PC-3 (cell line): ENCODE data around the gene SPEN. TPM values are rescaled to one million over a fixed set of nuclear protein-coding genes. Genes with fewer than 3 reads are reported as not detected.

Experiments used
- ATAC-seq: fragments of 200-7000 bp; cut with Tn5 transposase; 2 replicates; pipeline ENCODE4 v1.9.1; 2020; ENCODE audit warnings: mild to moderate bottlenecking, moderate library complexity
- BruUV-seq: library from RNA; stranded (reverse); fragments of 400-500 nt; replicated peaks from 2 replicates; lab custom pipeline; 2021; lab: Mats Ljungman, UMichigan
- CTCF ChIA-PET: fragments of 300-600 bp; sonication (Branson Sonifier 250); formaldehyde crosslinking; loops from one replicate; lab custom pipeline; 2022; ENCODE audit warnings: antibody characterized with exemption; lab: Charles Lee
- POLR2A ChIA-PET: fragments of 300-600 bp; sonication (Branson Sonifier 250); formaldehyde crosslinking; loops from one replicate; lab custom pipeline; 2022; ENCODE audit warnings: antibody characterized with exemption; ENCODE audit not compliant: unreplicated experiment; lab: Charles Lee
- DNase-seq: peaks from one replicate; pipeline ENCODE4 v3.0.0-alpha.2; 2015
- H2AFZ ChIP-seq: fragments of 300-600 bp; sonication (generic); 2 replicates; pipeline ENCODE4 v1.6.0; 2016; ENCODE audit warnings: antibody characterized with exemption, low read length
- H3F3A ChIP-seq: fragments of 300-600 bp; sonication (generic); one replicate; pipeline ENCODE4 v1.6.0; 2017; ENCODE audit warnings: antibody characterized with exemption, low read length, control low read depth, mild to moderate bottlenecking; ENCODE audit not compliant: unreplicated experiment
- H3K27ac ChIP-seq: fragments of 300-600 bp; sonication (generic); 2 replicates; pipeline ENCODE4 v1.5.1; 2016; ENCODE audit warnings: mild to moderate bottlenecking, low read length
- H3K27me3 ChIP-seq: fragments of 300-600 bp; sonication (generic); 2 replicates; pipeline ENCODE4 v1.6.1; 2016; ENCODE audit warnings: low read length, mixed read lengths
- H3K36me3 ChIP-seq: fragments of 300-600 bp; sonication (generic); 2 replicates; pipeline ENCODE4 v1.6.1; 2016; ENCODE audit warnings: low read depth, mixed run types, low read length, mixed read lengths
- H3K4me1 ChIP-seq: fragments of 300-600 bp; sonication (generic); 2 replicates; pipeline ENCODE4 v1.5.1; 2016; ENCODE audit warnings: low read length; ENCODE audit not compliant: insufficient read depth
- H3K4me2 ChIP-seq: fragments of 300-600 bp; sonication (generic); 2 replicates; pipeline ENCODE4 v1.6.0; 2016; ENCODE audit warnings: low read length
- H3K4me3 ChIP-seq: fragments of 300-600 bp; sonication (generic); 2 replicates; pipeline ENCODE4 v1.5.1; 2016; ENCODE audit warnings: mild to moderate bottlenecking, low read length, mixed read lengths
- H3K79me2 ChIP-seq: fragments of 300-600 bp; sonication (generic); 2 replicates; pipeline ENCODE4 v1.6.1; 2017; ENCODE audit warnings: low read length, mixed read lengths
- H3K9ac ChIP-seq: fragments of 300-600 bp; sonication (generic); 2 replicates; pipeline ENCODE4 v1.6.0; 2016; ENCODE audit warnings: mild to moderate bottlenecking, low read length
- H3K9me2 ChIP-seq: fragments of 300-600 bp; sonication (generic); replicated peaks from 2 replicates; pipeline ENCODE4 v1.6.1; 2016; ENCODE audit warnings: mixed run types, low read length, mixed read lengths
- H3K9me3 ChIP-seq: fragments of 300-600 bp; sonication (generic); 2 replicates; pipeline ENCODE4 v1.6.1; 2016; ENCODE audit warnings: low read length, mixed read lengths
- H4K20me1 ChIP-seq: fragments of 300-600 bp; sonication (generic); 2 replicates; pipeline ENCODE4 v1.6.1; 2016; ENCODE audit warnings: low read length, mixed read lengths
- CTCF ChIP-seq: fragments of 300-600 bp; sonication (generic); conservative IDR thresholded peaks from 2 replicates; pipeline ENCODE4 v1.5.1; 2017; ENCODE audit warnings: antibody characterized with exemption, low read depth, mild to moderate bottlenecking, low read length
- EZH2 ChIP-seq: fragments of 300-600 bp; sonication (generic); IDR thresholded peaks from one replicate; pipeline ENCODE4 v1.6.1; 2017; ENCODE audit warnings: antibody characterized with exemption, mild to moderate bottlenecking, low read length; ENCODE audit not compliant: unreplicated experiment
- EZH2phosphoT487 ChIP-seq: fragments of 300-600 bp; sonication (generic); IDR thresholded peaks from 2 replicates; pipeline ENCODE4 v1.6.1; 2018; ENCODE audit warnings: mild to moderate bottlenecking, antibody characterized with exemption, low read length, borderline replicate concordance
- intact Hi-C: fragments of 100-400 bp; cut with micrococcal nuclease; formaldehyde crosslinking; loops from 2 replicates; pipeline ENCODE4 v1.9.0; 2023
- total RNA-seq: library from RNA; depleted of rRNA; stranded (reverse); fragments of >200 nt; gene quantifications from 2 replicates; pipeline ENCODE4 v1.2.3, GENCODE V29; 2014

The SPEN gene
- total RNA-seq, 1 experiment from 2014 or later, result 26.7 TPM

GRCh38 chr1:15945832-15946448 is 98.4 kb downstream of the SPEN start:
- intact Hi-C loops, result no loop called here
- Histone ChIP-seq H3K27ac (no peak overlapping the region), H3K9me2 (no peaks in the 10 kb centered on the region), H3F3A (no peaks in the 10 kb centered on the region), H2AFZ (no peak overlapping the region), H3K36me3 (peaks cover 23% of the 10 kb centered on the region; the same call in 1 of the 2 replicates), H3K4me2 (no peak overlapping the region), H3K9ac (no peak overlapping the region), H3K27me3 (no peaks in the 10 kb centered on the region), H3K4me1 (peaks cover 5% of the 10 kb centered on the region; the same call in 1 of the 2 replicates), H4K20me1 (no peaks in the 10 kb centered on the region), H3K4me3 (no peak overlapping the region), H3K79me2 (peaks cover 24% of the 10 kb centered on the region), H3K9me3 (no peaks in the 10 kb centered on the region)
- BruUV-seq, result no TSS peak
- ATAC-seq (no peak), DNase-seq (no peak)
- POLR2A ChIA-PET, result no interaction called here
- TF ChIP-seq EZH2, result no peak
- CTCF ChIA-PET, result no interaction called here

- peaks cover 31% of the 10 kb centered on the region for H3K79me2 ChIP-seq
- H2AFZ ChIP-seq, result no peak overlapping the region
- no peak overlapping the region for H3K4me2 ChIP-seq
- intact Hi-C loops, result no loop called here
- H4K20me1 ChIP-seq, result no peaks in the 10 kb centered on the region
- H3F3A ChIP-seq, result no peaks in the 10 kb centered on the region
- no peak for ATAC-seq
- H3K9me2 ChIP-seq, result no peaks in the 10 kb centered on the region
- H3K4me1 ChIP-seq, result peaks cover 9% of the 10 kb centered on the region; the same call in 1 of the 2 replicates
- POLR2A ChIA-PET, result no interaction called here
- no peak for TF ChIP-seq EZH2phosphoT487
- no peak for TF ChIP-seq EZH2
- TF ChIP-seq CTCF, result no peak
- no peak overlapping the region for H3K9ac ChIP-seq
- H3K27ac ChIP-seq, result no peak overlapping the region
- no peaks in the 10 kb centered on the region for H3K27me3 ChIP-seq
- H3K9me3 ChIP-seq, result no peaks in the 10 kb centered on the region
- DNase-seq, result no peak
- H3K36me3 ChIP-seq, result peaks cover 22% of the 10 kb centered on the region; the same call in 1 of the 2 replicates
- no TSS peak for BruUV-seq
- no peak overlapping the region for H3K4me3 ChIP-seq
- CTCF ChIA-PET, result no interaction called here
These were observed 99.3 kb downstream of the SPEN start for GRCh38 chr1:15946571-15947381.

- Histone ChIP-seq H3K27me3 (no peaks in the 10 kb centered on the region), H3K4me1 (peaks cover 17% of the 10 kb centered on the region), H2AFZ (no peak overlapping the region), H3K27ac (no peak overlapping the region), H3K9ac (no peak overlapping the region), H3K79me2 (peaks cover 38% of the 10 kb centered on the region), H4K20me1 (no peaks in the 10 kb centered on the region), H3K9me3 (no peaks in the 10 kb centered on the region), H3K4me3 (no peak overlapping the region), H3K36me3 (peaks cover 15% of the 10 kb centered on the region; the same call in 1 of the 2 replicates), H3K9me2 (no peaks in the 10 kb centered on the region), H3F3A (no peaks in the 10 kb centered on the region), H3K4me2 (no peak overlapping the region)
- ATAC-seq (no peak), DNase-seq (no peak)
- ChIA-PET CTCF (no interaction called here), POLR2A (no interaction called here)
- intact Hi-C loops, result no loop called here
- TF ChIP-seq EZH2 (no peak), EZH2phosphoT487 (no peak), CTCF (no peak)
- no TSS peak for BruUV-seq
These were observed 100.0 kb downstream of the SPEN start for GRCh38 chr1:15947382-15948090.
